NCI-H2227 (cell line): ENCODE data around the gene RIPK1.
A peak's percentile ranks its signal among the peaks of the same experiment; 100 is the strongest.

Source experiments
- DNase-seq: peaks from one replicate; lab custom pipeline; 2025; ENCODE audit not compliant: unreplicated experiment; lab: John Stamatoyannopoulos, UW

RIPK1 gene

DNA sequence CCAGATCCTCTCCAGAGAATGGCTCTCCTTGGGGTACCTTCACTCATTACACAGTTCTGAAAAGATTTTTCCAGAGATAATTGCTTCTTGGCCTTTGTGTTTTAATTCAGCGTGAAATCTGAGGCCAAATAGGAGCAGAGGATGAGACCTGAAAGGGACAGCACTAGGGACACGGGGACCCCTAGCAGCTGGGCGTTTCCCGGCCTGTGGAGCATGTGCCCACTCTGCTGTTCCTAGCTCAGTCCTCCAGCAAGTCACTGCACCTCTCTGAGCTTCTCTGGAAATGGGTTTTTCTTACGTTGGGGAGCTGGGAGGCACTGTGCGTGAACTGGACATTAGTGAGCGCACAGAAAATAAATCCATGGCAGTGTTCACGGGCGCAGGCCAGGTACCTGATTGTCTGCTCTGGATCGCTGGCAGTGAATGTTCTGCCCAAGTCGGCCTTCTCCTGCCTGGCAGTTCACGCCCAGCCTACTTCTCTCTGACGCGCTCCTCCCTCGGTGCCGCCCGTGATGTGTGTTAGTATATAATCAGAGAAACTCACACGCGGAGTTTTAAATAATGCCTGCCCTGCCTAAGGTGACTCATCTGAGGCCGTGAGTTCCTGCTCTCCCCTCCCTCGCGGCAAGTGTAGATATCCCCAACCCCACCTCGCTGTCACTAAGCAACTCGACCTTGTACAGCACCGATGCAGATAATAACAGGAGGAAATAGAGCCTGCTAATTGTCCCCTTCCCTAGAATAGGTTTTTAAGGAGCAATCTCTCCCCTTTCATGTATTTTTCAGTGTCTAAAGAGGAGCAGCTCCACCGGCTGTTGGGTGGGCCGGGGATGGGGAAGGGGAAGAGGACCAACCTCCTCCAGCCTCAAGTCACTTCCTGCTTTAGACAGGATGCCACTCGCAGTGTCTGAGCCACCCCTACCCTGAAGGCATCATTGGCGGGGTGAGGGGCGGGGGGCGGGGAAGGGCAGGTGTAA, 91.8 kb downstream of the RIPK1 start:
- DNase-seq = peak; percentile 87

DNA sequence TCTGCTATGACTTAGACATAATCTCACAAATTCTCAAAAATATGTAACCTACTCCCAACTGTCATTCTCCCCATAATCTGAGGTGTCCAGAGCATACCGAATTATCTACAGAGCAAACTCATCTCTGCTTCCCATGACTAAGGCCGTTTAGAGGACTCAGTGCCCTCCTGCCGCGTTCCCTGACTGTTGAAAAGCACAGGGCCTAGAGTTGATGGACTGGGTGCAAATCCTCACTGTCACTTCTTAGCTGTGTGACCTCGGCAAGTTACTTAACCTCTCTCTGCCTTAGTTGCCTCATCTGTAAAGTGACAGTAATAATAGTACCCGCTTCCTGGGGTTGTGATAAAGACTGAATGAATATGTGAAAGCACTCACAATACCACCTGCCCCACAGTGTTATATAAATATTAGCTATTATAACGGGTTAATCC, 93.8 kb downstream of the RIPK1 start:
- peak; percentile 39 for DNase-seq

DNA sequence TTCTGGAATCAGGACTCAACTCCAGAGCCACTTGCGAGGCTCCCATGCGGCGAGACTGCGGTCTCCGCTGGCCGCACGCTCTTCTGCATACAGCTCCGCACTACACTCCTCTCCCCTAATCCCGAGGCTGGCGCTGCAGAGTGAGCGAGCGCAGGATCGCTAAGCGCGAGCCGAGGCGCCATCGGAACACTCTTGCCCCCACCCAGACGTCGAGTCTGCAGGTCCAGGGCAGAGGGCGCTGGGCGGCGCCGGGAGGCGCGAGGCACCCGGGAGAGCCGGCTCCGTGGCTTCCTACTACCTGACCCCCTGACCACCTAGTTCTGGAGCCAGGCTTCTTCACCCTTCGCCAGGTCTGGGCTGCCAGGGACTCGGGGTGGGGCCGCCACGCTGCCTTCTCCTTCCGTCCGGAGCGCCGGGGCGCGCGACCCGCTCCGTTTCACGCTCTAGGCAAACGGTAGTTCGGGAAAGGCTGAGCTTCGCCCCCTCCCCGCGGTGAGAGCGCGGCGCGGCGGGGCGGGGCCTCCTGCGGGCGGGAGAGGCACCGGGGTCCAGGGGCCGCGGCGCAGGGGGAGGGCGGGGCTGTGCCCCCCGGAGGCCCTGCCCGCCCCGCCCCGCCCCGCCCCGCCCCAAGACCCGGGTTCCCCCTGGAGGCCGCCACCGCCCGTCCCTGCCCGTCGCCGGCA, 94.4 kb downstream of the RIPK1 start:
- DNase-seq = peak; percentile 91

DNA sequence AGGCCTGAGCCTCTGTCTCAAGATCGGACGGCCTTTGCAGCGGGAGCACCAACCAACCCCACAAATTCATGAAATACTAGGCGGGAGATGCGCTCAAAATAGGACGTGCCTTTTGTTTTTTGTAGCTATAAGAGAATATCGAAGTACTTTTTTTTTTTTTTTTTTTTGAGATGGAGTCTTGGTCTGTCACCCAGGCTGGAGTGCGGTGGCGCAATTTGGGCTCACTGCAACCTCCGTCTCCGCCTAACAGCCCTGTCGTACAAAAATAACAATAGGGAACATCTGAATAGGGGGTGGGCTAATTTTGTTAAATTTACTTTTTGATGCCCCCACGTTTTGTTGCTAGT, 94.9 kb downstream of the RIPK1 start:
- DNase-seq = no peak

DNA sequence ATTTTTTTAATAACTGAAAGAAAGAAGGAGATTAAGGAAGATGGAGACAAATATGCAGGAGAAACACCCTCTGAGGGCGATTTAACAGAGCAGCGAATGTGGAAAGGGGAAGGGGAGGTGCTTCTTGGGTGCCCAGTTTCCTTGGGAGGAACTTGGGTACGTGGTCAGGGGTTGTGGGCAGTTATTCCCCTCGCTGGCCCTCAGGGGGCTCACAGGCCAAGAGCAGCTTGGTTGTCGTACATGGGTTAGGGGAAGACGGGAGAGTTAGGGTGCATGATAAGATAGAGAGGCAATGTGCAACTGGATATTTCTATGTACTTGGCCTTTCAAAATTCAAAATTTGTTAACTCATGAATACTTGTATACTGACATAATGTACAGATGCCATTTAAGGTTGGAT, 96.1 kb downstream of the RIPK1 start:
- no peak for DNase-seq
